Activated CD4-positive, alpha-beta T cell treated with anti-CD3 and anti-CD28 coated beads, Interleukin-2, Interleukin-4, amounts not matched to agents 100 ng/mL and 50 ng/mL, durations not matched to agents 16 hours and 8 hours (primary cell): ENCODE data around the gene ITGB2.
A peak's percentile ranks its signal among the peaks of the same experiment; 100 is the strongest.
"Not testable (repeated sequence)": the region's sequence is repeated elsewhere in the genome, so short reads cannot be mapped to it uniquely, and the experiment has no call there.

Experiments
- DNase-seq: peaks from one replicate; pipeline ENCODE4 v3.0.0-alpha.2; 2020; ENCODE audit warnings: low spot score

ITGB2 gene

GRCh38 chr21:44884097-44884496 lies 36.6 kb downstream of the ITGB2 start:
- no peak for DNase-seq

GRCh38 chr21:44883250-44883649 lies 37.4 kb downstream of the ITGB2 start:
- DNase-seq: no peak

- DNase-seq: no peak
Observed at GRCh38 chr21:44881198-44881872, 39.4 kb downstream of the ITGB2 start.

- no peak for DNase-seq
Observed at GRCh38 chr21:44880405-44881197, 40.1 kb downstream of the ITGB2 start.

GRCh38 chr21:44879238-44879637 lies 41.5 kb downstream of the ITGB2 start:
- DNase-seq: not testable (repeated sequence)

- no peak for DNase-seq
Observed at GRCh38 chr21:44878053-44878982, 42.4 kb downstream of the ITGB2 start.

- DNase-seq: no peak
Observed at GRCh38 chr21:44876849-44877575, 43.7 kb downstream of the ITGB2 start.

- peak; percentile 53 for DNase-seq
Observed at GRCh38 chr21:44875316-44875700, 45.4 kb downstream of the ITGB2 start.

- DNase-seq: peak; percentile 25
Observed at GRCh38 chr21:44874497-44875315, 46.0 kb downstream of the ITGB2 start.

GRCh38 chr21:44874240-44874496 lies 46.5 kb downstream of the ITGB2 start:
- DNase-seq: no peak

- DNase-seq: peak; percentile 99
Observed at GRCh38 chr21:44873356-44874239, 47.1 kb downstream of the ITGB2 start, which contains the start of gene PTTG1IP. PTTG1IP (minus strand) TSS chr21:44873690; CDS start chr21:44873616, 74 bp downstream.

- DNase-seq: no peak
Observed at GRCh38 chr21:44872649-44873355, 47.9 kb downstream of the ITGB2 start.

GRCh38 chr21:44872323-44872648 lies 48.4 kb downstream of the ITGB2 start:
- DNase-seq: no peak

- DNase-seq: peak; percentile 19
Observed at GRCh38 chr21:44871576-44872269, 49.0 kb downstream of the ITGB2 start.

GRCh38 chr21:44870748-44871495 lies 49.8 kb downstream of the ITGB2 start:
- DNase-seq: no peak

GRCh38 chr21:44869781-44870747 lies 50.6 kb downstream of the ITGB2 start:
- DNase-seq: peak; percentile 24

GRCh38 chr21:44868707-44869106 lies 52.0 kb downstream of the ITGB2 start:
- DNase-seq: no peak
